ENCODE measurements around the gene TSPAN9. TPM values are rescaled to one million over a fixed set of nuclear protein-coding genes. Genes with fewer than 3 reads are reported as not detected.

The TSPAN9 gene
- polyA plus RNA-seq, 3 donors, result 0.15 to 0.34 (median 0.25) TPM

GRCh38 chr12:3034067-3034750 lies 43.0 kb upstream of the TSPAN9 start:
- Histone ChIP-seq H4K20me1 (ENCODE audit: insufficient read depth, low read length) (no peaks in the 10 kb centered on the region), H3K79me2 (ENCODE audit: insufficient read depth, low read length) (no peaks in the 10 kb centered on the region), H3K27ac (ENCODE audit: low read depth in 1 of 2, low read length in 2 of 2) (no peak overlapping the region), H3K36me3 (replicated peaks in 1 of 2; ENCODE audit: control insufficient read depth in 1 of 2, insufficient read depth in 2 of 2, low read length in 2 of 2) (no peaks in the 10 kb centered on the region), H3K27me3 (ENCODE audit: control insufficient read depth in 2 of 2, insufficient read depth in 2 of 2, low read length in 2 of 2) (no peaks in the 10 kb centered on the region), H3K9ac (ENCODE audit: insufficient read depth, low read length, poor library complexity, severe bottlenecking) (no peak overlapping the region), H3K4me1 (ENCODE audit: control insufficient read depth in 1 of 2, insufficient read depth in 2 of 2, low read length in 2 of 2) (no peaks in the 10 kb centered on the region), H2AFZ (ENCODE audit: insufficient read depth, low read depth, low read length, poor library complexity, severe bottlenecking) (no peak overlapping the region), H3K9me3 (replicated peaks in 1 of 2; ENCODE audit: control insufficient read depth in 1 of 2, insufficient read depth in 1 of 2, low read length in 2 of 2) (no peaks in the 10 kb centered on the region), H3K4me3 (replicated peaks in 1 of 3; ENCODE audit: low read depth in 2 of 3, low read length in 3 of 3) (no peak overlapping the region), H3K4me2 (replicated peaks; ENCODE audit: extremely low read depth, low read length, poor library complexity, severe bottlenecking) (no peak overlapping the region)
- intact Hi-C loops (cut with micrococcal nuclease), result loop anchor here in 1 of 2 donors (10.0 kb wide), 1 partner anchor 179 kb away; the partner anchor contains the start of gene TEX52
- 48% methylated on average over 5 of the region's 10 CpGs for WGBS (ENCODE audit: insufficient coverage)
- Mint-ChIP-seq H3K4me3 (no peak overlapping the region), H3K27me3 (ENCODE audit: low read depth in 3 of 3) (peaks cover 0 to 3% (median 0%) of the 10 kb centered on the region in 3 donors), H3K9me3 (no peaks in the 10 kb centered on the region), H3K27ac (no peak overlapping the region), H3K4me1 (no peaks in the 10 kb centered on the region), H3K36me3 (no peaks in the 10 kb centered on the region)
- peak; percentile 42 for TF ChIP-seq CTCF (IDR thresholded peaks at IDR 0.05)
- DNase-seq, result no peak

- H3K36me3 ChIP-seq (replicated peaks in 1 of 2; ENCODE audit: control insufficient read depth in 1 of 2, insufficient read depth in 2 of 2, low read length in 2 of 2), result no peaks in the 10 kb centered on the region
- H3K4me2 ChIP-seq (replicated peaks; ENCODE audit: extremely low read depth, low read length, poor library complexity, severe bottlenecking), result no peak overlapping the region
- Mint-ChIP-seq H3K27me3 (ENCODE audit: low read depth in 3 of 3) (peaks cover 0 to 1% (median 0%) of the 10 kb centered on the region in 3 donors), H3K36me3 (no peaks in the 10 kb centered on the region), H3K4me3 (no peak overlapping the region), H3K9me3 (no peaks in the 10 kb centered on the region), H3K27ac (peak overlapping the region in 1 of 7 donors; percentile 27), H3K4me1 (no peaks in the 10 kb centered on the region)
- H3K9me3 ChIP-seq (replicated peaks in 1 of 2; ENCODE audit: control insufficient read depth in 1 of 2, insufficient read depth in 1 of 2, low read length in 2 of 2), result no peaks in the 10 kb centered on the region
- H3K27me3 ChIP-seq (ENCODE audit: control insufficient read depth in 2 of 2, insufficient read depth in 2 of 2, low read length in 2 of 2), result no peaks in the 10 kb centered on the region
- H3K27ac ChIP-seq (ENCODE audit: low read depth in 1 of 2, low read length in 2 of 2), result no peak overlapping the region
- no peak overlapping the region for H2AFZ ChIP-seq (ENCODE audit: insufficient read depth, low read depth, low read length, poor library complexity, severe bottlenecking)
- H3K4me1 ChIP-seq (ENCODE audit: control insufficient read depth in 1 of 2, insufficient read depth in 2 of 2, low read length in 2 of 2), result no peaks in the 10 kb centered on the region
- WGBS (ENCODE audit: insufficient coverage), result 98% methylated on average over 4 of the region's 5 CpGs
- no peak for DNase-seq
- no peak overlapping the region for H3K9ac ChIP-seq (ENCODE audit: insufficient read depth, low read length, poor library complexity, severe bottlenecking)
- H4K20me1 ChIP-seq (ENCODE audit: insufficient read depth, low read length), result no peaks in the 10 kb centered on the region
- H3K79me2 ChIP-seq (ENCODE audit: insufficient read depth, low read length), result no peaks in the 10 kb centered on the region
- H3K4me3 ChIP-seq (replicated peaks in 1 of 3; ENCODE audit: low read depth in 2 of 3, low read length in 3 of 3), result no peak overlapping the region
- no peak for TF ChIP-seq CTCF (IDR thresholded peaks at IDR 0.05)
- intact Hi-C loops (cut with micrococcal nuclease), result loop anchor here in 1 of 2 donors (10.0 kb wide), 1 partner anchor 180 kb away; the partner anchor contains the start of gene TEX52
Observed at GRCh38 chr12:3035171-3035570, 42.0 kb upstream of the TSPAN9 start.
